ENCODE measurements around the gene GAREM2.

GAREM2 gene

GRCh38 chr2:26223018-26223417 lies 50.1 kb downstream of the GAREM2 start:
- no peak for TF ChIP-seq CTCF (conservative IDR thresholded peaks at IDR 0.05)
- no peak overlapping the region for H3K27ac ChIP-seq

GRCh38 chr2:26224095-26224494 lies 51.2 kb downstream of the GAREM2 start:
- H3K27ac ChIP-seq = no peak overlapping the region
- TF ChIP-seq CTCF (conservative IDR thresholded peaks at IDR 0.05) = no peak

- no peak for TF ChIP-seq CTCF (conservative IDR thresholded peaks at IDR 0.05)
These were observed 56.7 kb downstream of the GAREM2 start for GRCh38 chr2:26229595-26229994.

GRCh38 chr2:26230806-26231205 lies 57.9 kb downstream of the GAREM2 start:
- H3K27ac ChIP-seq = no peak overlapping the region
- TF ChIP-seq CTCF (conservative IDR thresholded peaks at IDR 0.05) = no peak

More at GRCh38 chr2:26229595-26229994, 56.7 kb downstream of the GAREM2 start:
- no peak overlapping the region for H3K27ac ChIP-seq

GRCh38 chr2:26235089-26235488 lies 62.2 kb downstream of the GAREM2 start:
- H3K27ac ChIP-seq = no peak overlapping the region
- peak; percentile 62 for TF ChIP-seq CTCF (conservative IDR thresholded peaks at IDR 0.05)

- H3K27ac ChIP-seq = no peak overlapping the region
- no peak for TF ChIP-seq CTCF (conservative IDR thresholded peaks at IDR 0.05)
These were observed 65.0 kb downstream of the GAREM2 start for GRCh38 chr2:26237868-26238267.

GRCh38 chr2:26238311-26238958 lies 65.5 kb downstream of the GAREM2 start:
- no peak for TF ChIP-seq CTCF (conservative IDR thresholded peaks at IDR 0.05)
- no peak overlapping the region for H3K27ac ChIP-seq
